Activated CD4-positive, alpha-beta T cell treated with anti-CD3 and anti-CD28 coated beads, Interleukin-2, Interleukin-4, amounts not matched to agents 100 ng/mL and 50 ng/mL, durations not matched to agents 16 hours and 8 hours (primary cell): Measurements from ENCODE around the gene OTUB1.
A peak's percentile ranks its signal among the peaks of the same experiment; 100 is the strongest.

Experiments
- DNase-seq: peaks from one replicate; pipeline ENCODE4 v3.0.0-alpha.2; 2020; ENCODE audit warnings: low spot score

Gene OTUB1

DNA sequence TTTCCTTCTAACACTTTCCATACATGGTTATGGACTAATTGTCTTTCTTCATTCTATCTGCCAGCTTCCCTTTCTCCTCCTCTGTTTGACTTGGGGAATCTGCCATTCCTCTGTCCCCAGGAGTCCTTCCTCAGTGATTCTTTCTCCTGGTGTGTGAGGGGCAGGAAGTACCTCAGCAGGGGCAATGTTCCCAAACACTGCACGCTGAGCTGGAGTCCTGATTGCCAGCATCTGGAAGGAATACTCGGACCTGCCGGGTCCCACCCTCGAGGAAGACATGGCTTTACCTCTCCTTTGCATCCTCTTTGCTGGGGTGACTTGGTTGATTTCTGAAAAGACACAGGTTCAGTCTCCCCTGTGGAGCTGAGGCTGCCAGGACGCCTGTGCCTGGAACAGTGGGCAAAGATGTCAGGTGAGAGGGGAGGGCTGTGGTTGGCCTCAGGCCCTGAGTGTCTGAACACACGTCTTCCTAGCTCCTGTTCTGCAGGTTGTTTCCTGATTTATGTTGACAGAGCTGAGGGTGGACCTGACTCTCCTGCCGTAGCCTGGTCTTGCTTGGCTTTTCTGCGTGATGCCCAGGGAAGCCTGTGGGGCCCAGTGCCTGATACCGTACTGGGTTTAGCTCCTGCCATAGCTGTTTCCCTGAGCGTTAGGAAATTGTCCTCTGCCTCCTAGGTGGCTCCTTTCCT, 7.5 kb upstream of the OTUB1 start:
- DNase-seq: no peak

DNA sequence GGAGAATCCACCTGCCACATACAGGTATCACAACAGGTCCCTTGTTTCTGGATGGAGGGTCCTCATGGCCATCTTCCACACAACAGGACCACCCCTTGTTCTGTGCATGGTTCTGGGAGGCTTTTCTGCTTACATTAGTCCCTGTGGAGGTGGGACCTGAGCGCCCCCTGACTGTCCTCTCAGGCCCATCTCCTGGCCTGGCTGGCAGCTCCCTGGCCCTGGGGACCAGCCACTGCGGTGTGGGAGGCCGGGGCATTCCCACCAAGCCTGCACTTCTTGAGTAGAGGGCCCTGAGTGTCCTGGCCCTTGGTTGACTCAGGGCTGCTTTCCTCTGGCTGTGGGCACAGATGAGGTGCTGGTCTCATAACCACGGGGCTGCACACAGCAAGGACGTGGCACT, 6.8 kb upstream of the OTUB1 start:
- DNase-seq: no peak

DNA sequence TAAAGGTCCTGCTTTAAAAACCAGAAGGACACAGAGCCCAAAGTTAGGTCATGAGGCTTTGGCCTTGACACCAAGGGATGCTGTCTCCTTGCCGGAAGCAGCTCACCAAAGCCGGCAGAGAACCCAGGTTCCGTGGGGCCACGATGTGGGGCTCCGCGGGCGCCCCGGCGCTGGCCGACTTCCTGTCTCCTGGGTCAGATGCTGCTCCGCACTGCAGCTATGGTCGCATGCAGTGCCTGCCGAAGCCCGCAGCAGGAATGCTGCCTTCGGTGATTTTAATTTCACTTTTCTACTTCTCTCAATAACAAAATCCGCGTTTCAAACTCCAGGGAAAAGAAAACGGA, 454 bp upstream of the OTUB1 start:
- peak; percentile 77 for DNase-seq

DNA sequence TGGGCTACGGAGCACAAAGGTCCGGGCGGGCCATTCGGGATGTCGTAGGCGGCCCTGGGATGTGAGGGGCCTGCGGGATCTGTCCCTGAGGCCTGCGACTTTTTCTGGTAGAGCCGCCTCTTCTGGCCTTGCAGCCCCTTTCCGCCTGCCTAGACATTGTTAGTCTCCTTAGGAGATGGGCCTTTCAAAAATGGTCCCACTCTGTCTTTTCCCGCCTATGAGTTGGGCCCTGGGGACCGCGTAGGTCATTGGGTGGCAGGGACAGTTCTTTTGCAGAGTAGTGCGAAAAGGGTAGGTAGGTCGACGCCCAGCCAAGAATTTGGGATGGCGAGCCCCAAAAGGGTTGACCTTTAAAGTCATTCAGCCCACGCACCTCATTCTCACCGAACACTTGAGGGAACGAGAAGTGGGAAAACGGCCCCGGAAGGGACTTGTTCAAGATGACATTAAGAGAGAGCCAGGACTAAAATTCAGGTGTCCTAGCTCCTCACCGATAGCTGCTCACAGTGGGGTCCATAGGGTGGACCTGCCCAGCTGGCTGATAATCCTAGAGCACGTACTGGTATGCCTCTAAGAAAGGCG, 785 bp downstream of the OTUB1 start:
- no peak for DNase-seq

DNA sequence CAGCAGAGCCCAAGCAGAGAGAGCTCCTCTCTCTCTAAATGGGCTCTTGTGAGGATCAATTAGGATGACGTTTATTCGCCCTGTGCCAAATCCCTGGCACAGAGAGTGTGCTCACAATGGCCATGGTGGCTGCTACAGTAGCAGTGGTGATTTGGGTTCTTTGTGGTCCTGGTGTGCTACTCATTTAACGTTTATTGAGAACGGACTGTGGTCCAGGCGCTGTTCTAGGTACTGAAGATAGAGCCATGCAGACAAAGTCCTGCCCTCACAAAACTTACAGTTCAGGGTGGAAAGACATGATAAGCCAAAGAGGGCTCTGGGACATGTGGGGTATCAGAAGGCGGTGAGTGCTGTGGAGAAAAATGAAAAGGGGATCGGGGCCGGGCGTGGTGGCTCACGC, 5.3 kb downstream of the OTUB1 start:
- DNase-seq: no peak

DNA sequence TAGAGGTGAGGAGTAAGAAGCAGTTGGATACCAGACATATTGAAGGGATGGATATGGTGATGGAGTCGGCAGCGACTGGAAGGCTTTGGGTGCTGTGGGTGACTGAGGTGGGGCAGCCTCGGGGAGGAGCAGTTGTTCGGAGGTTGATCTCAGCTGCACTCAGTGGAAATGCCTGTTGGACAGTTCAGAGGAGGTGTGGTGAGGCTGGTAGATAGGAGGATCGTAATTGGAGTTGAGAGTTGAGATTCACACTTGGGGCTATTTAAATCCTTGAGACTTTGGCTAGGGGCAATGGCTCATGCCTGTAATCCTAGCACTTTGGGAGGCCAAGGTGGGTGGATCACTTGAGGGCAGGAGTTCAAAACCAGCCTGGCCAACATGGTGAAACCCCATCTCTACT, 6.9 kb downstream of the OTUB1 start:
- DNase-seq: no peak

DNA sequence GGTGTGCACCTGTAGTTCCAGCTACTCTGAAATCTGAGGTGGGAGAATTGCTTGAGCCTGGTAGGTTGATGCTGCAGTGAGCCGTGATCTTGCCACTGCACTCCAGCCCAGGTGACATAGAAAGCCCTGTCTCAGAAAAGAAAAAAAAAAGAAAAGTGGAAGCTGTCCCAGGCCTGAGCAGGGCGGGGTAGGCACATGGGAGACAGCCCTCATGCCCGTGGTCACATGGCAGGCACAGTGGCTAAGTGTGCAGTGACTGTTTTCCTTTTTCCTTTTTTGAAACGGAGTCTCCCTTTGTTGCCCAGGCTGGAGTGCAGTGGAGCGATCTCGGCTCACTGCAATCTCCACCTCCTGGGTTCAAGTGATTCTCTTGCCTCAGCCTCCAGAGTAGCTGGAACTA, 7.8 kb downstream of the OTUB1 start:
- DNase-seq: no peak

DNA sequence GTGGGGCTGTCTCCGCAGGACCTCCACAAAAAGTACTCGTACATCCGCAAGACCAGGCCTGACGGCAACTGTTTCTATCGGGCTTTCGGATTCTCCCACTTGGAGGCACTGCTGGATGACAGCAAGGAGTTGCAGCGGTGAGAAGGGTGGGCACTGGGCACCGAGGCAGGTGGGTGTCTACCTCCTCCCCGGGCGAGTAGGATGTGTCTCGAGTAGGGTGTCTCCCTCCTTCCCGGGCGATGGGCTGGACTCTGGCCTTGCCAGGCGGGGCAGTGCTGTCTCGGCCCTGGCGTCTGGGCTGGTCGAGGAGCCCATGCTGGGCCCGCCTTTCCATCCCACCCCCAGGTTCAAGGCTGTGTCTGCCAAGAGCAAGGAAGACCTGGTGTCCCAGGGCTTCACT, 10.3 kb downstream of the OTUB1 start:
- no peak for DNase-seq

DNA sequence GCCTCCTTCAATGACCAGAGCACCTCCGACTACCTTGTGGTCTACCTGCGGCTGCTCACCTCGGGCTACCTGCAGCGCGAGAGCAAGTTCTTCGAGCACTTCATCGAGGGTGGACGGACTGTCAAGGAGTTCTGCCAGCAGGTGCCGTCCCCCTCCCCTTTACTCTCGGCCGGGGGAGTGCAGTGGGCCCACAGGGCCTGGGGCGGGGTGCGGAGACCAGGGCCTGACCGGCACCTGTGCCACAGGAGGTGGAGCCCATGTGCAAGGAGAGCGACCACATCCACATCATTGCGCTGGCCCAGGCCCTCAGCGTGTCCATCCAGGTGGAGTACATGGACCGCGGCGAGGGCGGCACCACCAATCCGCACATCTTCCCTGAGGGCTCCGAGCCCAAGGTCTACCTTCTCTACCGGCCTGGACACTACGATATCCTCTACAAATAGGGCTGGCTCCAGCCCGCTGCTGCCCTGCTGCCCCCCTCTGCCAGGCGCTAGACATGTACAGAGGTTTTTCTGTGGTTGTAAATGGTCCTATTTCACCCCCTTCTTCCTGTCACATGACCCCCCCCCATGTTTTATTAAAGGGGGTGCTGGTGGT, 11.0 kb downstream of the OTUB1 start:
- no peak for DNase-seq

DNA sequence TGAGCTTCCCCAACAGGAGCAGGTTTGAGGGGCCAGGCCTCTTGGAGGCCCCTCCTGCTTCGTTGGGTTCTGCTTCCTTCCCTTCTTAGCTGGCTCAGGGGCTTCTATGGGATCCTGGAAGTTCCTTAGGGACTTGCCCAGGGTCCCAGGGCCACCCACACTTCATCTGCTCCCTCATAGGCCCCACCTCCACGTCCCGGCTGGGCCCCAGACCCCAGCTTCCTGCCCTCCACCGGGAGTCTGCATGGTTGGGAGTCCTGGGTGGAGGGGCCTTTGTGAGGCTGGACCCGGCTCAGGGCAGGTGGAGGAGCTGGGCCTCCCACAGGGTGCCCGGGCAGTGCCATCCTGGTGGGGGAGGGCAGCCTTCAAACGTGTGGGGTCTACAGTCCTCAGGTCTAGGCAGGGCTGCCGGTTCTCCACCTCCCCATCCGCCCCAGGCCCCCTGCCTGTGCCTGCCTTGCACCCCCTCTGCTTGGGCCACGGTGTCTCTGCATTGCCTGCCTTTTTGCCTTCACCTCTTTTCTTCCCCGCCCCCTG, 11.6 kb downstream of the OTUB1 start:
- DNase-seq: no peak

DNA sequence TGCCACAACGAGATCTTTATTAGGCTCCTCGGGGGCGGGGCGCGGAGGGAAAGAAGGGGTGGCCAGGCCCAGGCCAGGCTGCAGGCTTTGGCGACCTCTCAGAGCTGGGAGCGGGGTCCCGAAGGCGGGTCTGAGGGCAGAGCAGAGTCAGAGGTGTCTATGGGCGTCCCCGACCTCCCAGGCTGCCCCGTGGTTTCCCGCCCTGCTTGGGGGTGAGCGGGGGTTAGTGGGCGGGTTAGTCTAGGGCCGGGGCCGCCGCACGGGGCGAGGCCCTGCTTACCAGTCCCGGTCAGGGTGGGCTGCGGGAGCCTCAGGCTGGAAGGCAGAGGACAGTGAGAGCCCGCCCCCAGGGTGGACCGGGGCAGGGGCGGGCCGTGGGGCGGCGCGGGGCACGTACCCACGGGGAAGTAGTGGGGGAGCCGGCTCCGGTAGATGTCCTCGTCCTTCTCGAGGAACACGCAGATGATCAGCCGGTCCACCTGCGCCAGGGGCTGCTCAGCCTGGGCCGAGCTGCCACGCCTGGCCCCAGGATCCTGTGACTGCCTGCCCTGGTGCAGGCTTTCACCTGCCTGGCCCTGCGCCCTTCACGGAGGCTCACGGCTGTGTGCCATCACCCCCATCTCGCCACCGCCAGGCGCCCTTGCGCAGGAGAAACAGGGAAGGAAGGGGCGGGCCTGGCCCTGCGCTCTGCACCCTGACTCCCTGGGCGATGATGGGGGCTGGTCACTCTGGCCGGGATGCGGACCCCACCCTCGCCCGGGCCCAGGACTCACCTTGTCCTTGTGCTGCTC, 12.5 kb downstream of the OTUB1 start:
- DNase-seq: no peak

DNA sequence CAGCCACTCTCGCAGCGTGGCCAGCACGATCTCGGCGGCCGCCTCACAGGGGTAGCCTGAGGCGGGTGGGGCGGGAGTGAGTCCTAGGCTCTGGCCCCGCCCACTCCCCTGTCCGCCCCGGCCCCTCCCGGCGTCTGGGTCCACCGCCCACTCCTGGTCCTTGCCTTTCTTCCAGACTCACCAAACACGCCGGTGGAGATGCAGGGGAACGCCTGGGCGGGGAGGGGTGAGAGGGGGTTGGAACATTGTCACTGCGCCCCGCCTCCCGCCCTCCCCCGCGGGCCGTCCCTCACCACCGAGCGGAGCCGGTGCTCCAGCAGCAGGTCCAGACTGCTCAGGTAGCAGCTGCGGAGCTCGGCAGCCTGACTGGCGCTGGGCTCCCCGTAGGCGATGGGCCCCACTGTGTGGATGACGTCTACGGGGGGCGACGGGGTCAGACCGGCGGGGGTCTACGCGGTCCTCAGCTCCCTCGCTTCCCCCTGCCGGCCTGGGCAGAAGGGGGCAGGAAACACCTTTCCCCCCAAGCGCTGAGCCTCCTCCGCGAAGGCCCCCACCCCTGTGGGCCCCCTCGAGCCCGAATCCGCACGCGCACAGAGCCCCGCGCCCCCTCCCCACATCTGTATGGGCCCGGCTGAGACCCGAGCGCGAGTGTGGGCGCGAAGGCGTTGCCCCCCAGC, 13.2 kb downstream of the OTUB1 start:
- peak; percentile 43 for DNase-seq

DNA sequence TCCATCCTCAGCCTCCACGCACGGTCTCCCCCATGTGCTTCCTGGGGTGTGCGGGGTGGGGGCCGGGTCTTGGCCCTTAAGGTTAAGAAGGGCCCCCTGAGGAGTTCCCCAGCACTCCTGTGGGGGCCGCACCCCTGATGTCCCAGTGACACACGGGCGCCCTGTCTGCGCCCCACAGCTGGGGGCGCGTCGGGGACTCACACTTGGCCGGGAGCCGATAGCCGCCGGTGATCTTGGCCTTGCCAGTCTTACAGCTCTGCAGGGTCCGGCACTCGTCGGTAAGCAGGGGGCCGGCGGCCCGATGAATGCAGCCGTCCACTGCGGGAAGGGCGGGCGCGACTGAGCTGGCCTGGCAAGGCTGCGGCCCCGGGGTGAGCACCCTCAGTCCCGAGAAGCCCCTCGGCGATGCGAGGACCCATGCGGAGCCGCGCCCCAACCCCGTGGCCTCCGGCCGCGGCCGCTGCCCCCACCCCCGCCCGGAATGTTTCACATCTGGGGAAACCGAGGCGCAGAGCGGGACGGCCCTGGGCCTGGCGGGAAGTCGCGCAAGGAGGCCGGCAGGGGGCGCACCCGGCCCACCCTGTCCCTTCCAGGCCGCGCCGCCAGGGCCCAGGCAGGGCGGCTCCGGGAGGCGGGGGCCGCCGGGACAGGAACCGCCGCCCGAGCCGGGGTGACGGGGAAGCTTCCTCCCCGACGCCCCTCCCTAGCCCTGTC, 13.9 kb downstream of the OTUB1 start:
- DNase-seq: peak; percentile 69

DNA sequence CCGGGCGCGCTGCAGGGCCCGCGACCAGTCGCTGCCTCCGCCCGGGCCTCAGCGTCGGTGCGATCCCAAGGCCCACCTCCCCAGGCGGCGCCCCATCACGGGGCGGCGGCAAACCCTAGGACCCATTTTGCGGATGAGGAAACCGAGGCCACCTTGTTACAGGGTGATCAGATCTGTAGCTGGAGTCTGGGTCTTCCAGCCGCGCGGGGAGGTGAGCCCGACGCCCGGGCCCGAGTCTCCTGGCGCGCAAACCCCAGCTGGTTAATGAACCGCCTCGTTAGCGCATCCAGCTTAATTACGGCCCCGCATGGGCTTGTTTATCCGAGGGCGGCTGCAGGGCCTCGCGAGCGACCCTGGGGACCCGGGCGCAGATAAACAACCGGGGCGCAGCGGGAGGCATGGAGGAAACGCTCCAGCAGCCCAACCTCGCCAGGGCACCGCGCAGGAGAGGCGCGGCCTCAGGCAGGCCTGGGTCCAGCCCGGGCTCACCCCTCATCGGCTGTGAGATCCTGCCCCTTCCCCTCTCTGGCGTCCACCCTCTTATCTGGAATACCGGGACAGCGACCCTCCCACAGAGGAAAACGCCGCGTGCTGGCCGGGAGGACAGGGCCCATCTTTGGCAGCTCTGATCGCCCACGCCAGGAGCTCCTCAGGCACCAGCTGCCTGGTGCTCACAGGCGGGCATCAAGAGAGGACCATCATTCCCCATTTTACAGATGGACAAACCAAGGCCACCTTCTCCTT, 14.7 kb downstream of the OTUB1 start:
- no peak for DNase-seq

DNA sequence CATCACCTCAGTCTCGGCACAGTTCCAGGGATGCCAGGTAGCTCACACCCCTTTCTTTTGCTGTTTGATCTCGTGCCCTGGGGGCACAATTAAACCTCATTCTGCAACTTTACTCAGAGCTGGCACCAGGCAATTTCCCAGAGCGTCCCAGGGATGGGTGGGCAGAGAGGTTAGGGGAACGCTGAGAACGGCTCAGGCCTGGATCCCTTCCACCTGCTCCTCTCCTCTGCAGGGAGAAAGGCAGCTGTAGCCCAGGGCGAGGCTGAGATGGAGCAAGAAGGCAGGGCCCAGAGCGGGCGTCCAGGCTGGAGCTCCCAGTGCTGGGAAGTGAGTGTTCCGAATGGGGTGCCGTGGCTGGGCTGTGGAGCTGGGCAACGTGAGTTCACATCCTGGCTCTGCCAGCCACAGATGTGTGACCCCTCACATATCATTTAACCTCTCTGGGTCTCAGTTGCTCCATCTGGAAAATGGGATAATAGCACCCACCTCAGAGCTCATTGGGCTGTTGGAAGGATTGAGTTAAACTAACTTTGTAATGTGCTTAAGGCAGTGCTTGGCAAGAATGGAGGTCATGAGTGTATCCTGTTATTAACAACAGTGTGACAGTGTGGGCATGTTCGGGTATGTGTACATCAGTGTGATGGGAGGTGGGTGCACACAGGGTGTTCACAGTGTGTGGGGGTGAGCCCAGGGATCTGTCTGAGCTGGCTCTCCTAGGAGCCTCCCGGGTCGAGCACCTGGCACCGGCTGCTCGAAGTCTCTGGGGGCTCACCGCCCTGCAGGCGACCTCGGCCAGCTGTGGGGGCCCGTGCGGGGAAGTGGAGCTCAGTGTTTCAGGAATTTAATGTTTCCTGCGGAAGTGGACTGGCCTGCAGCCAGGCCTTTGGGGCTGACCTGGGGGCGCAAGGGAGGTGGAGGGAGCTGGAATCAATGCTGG, 15.5 kb downstream of the OTUB1 start:
- no peak for DNase-seq

DNA sequence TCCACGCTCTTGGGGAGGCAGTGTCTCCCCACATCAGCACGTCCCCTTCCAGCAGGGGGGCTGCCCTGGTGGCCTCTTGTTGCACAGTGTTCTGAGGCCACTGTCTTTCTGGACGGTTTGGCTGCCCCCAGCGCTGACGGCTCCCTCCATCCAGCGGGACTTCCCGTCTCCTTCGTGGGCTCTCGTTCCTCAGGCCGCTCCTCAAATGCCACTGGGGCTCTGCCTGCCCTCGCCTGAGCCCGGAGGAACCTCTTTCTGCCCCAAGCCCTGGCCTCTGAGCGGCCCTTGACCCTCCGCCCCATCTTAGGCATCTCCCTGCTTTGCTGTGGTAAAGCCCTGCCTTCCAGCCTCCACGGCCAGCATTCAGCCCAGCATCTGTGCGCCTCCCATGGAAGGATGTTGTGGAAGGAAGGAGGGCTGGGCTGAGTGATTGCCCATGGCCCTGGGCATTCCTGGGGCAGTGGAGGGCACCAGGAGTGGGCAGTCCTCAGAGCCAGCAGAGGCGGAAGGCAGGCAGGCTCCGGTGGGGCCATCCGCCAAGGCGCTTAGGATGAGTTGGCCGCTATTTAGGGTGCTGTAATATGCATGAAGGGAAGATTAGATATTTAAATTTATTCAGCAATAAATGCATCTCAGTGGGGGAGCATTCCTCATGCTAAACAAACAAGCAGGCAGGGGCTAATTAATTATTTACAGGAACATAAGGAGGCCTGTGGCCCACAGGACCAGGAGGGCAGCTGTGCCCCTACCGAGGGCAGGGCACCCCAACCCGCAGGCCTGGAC, 17.8 kb downstream of the OTUB1 start:
- no peak for DNase-seq

DNA sequence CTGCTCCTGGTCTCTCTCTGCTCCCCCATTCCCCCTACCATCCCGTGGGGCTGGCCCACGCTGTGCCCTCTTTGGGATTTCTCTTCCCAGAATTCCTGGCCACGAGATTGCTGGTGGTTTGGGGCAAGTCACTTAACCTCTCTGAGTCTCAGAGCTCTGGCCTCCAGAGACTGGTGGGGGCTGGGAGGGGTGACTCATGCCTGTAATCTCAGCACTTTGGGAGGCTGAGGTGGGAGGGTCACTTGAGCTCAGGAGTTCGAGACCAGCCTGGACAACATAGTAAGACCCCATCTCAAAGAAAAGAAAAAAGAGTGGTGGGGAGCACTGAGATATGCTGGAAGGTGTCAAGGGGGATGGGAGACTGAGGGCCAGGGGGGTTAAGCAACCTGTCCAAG, 18.3 kb downstream of the OTUB1 start:
- no peak for DNase-seq

DNA sequence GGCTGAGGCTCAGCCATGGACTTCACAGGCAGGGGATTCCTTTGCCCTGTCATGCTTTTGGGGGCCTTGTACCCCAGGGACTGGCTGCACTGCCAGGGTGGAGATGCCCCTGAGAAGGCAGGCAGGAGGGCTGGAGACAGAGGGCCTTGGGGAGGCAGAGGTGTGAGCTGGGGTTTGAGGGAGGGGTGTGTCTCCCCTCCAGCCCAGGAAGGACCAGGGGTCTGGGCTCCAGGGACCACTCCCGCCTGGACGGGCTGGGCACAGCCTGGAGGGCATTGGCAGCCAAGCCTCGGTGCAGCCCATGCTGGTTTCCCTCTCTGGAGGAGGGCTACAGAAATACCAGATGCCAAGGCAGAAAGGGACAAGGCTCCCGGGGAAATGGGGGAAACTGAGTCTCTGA, 19.5 kb downstream of the OTUB1 start:
- DNase-seq: no peak

DNA sequence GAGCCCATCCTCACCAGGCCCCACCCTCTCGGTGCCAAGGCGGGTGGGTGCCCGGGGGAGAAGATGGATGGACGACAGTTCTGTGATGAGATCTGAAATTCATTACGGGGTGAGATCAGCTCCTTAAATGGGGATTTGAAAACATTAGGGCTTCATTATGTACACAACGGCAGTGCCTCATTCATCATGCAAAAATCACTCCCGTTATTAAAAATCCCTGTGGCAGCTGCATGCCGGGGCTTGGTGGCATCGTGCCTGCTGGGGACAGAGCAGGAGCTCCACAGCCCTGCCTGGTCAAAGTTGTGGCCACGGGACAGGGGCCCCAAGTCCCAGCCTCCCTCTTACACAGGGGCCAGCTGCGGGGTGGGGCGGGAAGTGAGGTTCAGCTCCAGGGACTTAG, 20.2 kb downstream of the OTUB1 start:
- no peak for DNase-seq
